Fibroblast of lung (primary cell): ENCODE measurements around the gene KPNA5.

Experiments
- EZH2 ChIP-seq: IDR thresholded peaks from 2 replicates; pipeline ENCODE4 v1.5.1; 2012; ENCODE audit warnings: low read length, control low read depth, mild to moderate bottlenecking; ENCODE audit errors: missing control alignments
- TF ChIP-seq, protein P1 (sequence below), 2 donors: IDR thresholded peaks in 1 of 2; conservative IDR thresholded peaks in 1 of 2; 1 replicate in 1 of 2; 2 replicates in 1 of 2; pipeline ENCODE4 v1.5.1; 2011 to 2012; ENCODE audit warnings: low read length in 2 of 2, control low read depth in 1 of 2, inconsistent platforms in 1 of 2, low read depth in 1 of 2, mild to moderate bottlenecking in 1 of 2

DNA sequence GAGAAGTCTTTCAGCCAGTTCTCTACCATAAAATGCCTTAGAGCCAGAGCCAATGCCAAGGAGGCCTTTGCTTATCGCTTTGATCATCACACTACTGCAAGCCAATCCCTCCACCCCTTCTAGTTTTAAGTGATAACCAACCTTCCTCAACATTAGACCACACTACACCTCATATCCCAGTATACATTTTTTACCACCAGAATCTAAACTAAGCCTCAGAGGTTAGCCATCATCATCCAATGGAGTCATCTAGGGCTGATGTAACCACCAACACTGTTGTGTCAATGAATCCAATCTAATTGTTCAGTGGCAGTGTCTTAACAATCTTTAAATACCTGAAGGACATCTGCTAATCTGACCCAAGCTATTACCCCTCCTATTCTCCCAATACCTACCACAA, 18.8 kb upstream of the KPNA5 start:
- no peak for TF ChIP-seq EZH2
- TF ChIP-seq, protein P1, sequence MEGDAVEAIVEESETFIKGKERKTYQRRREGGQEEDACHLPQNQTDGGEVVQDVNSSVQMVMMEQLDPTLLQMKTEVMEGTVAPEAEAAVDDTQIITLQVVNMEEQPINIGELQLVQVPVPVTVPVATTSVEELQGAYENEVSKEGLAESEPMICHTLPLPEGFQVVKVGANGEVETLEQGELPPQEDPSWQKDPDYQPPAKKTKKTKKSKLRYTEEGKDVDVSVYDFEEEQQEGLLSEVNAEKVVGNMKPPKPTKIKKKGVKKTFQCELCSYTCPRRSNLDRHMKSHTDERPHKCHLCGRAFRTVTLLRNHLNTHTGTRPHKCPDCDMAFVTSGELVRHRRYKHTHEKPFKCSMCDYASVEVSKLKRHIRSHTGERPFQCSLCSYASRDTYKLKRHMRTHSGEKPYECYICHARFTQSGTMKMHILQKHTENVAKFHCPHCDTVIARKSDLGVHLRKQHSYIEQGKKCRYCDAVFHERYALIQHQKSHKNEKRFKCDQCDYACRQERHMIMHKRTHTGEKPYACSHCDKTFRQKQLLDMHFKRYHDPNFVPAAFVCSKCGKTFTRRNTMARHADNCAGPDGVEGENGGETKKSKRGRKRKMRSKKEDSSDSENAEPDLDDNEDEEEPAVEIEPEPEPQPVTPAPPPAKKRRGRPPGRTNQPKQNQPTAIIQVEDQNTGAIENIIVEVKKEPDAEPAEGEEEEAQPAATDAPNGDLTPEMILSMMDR (conservative IDR thresholded peaks at IDR 0.05 in 1 of 2, IDR thresholded peaks at IDR 0.05 in 1 of 2; ENCODE audit: low read depth in 1 of 2, low read length in 2 of 2) = no peak
